Activated CD4-positive, alpha-beta T cell treated with anti-CD3 and anti-CD28 coated beads, Interleukin-2, amount 10 ng/mL, durations not matched to agents 24 days and 14 days (primary cell): ENCODE data around the gene TTC6. TPM values are rescaled to one million over a fixed set of nuclear protein-coding genes. Genes with fewer than 3 reads are reported as not detected.

Source experiments
- DNase-seq: peaks from one replicate; pipeline ENCODE4 v3.0.0; 2022
- H3K27ac Mint-ChIP-seq: one replicate; pipeline ENCODE4 v1.8.0; 2022; ENCODE audit warnings: mild to moderate bottlenecking, mixed read lengths
- H3K27me3 Mint-ChIP-seq: one replicate; pipeline ENCODE4 v1.8.0; 2022; ENCODE audit warnings: mixed read lengths
- H3K36me3 Mint-ChIP-seq: one replicate; pipeline ENCODE4 v1.8.0; 2022; ENCODE audit warnings: low read depth, mild to moderate bottlenecking, mixed read lengths
- H3K4me1 Mint-ChIP-seq: one replicate; pipeline ENCODE4 v1.8.0; 2021; ENCODE audit warnings: mixed read lengths
- H3K4me3 Mint-ChIP-seq: one replicate; pipeline ENCODE4 v1.8.0; 2022; ENCODE audit warnings: mild to moderate bottlenecking, moderate library complexity, mixed read lengths
- H3K9me3 Mint-ChIP-seq: one replicate; pipeline ENCODE4 v1.8.0; 2021; ENCODE audit warnings: mixed read lengths
- intact Hi-C: fragments of 100-400 bp; cut with micrococcal nuclease; formaldehyde crosslinking; loops from one replicate; pipeline ENCODE4 v1.15.1; 2023
- total RNA-seq: library from RNA; stranded (reverse); gene quantifications from 2 replicates; pipeline ENCODE4 v1.2.3, GENCODE V29; 2022

TTC6 gene
- total RNA-seq, 1 donor from 2014 or later = not detected

- Mint-ChIP-seq H3K4me1 (no peaks in the 10 kb centered on the region), H3K27me3 (peaks cover 4% of the 10 kb centered on the region), H3K27ac (no peak overlapping the region), H3K9me3 (peaks cover 9% of the 10 kb centered on the region), H3K36me3 (no peaks in the 10 kb centered on the region), H3K4me3 (no peak overlapping the region)
- no peak for DNase-seq
- intact Hi-C loops = no loop called here
These were observed 21.4 kb downstream of the TTC6 start for GRCh38 chr14:37616853-37617252.

- Mint-ChIP-seq H3K4me1 (no peaks in the 10 kb centered on the region), H3K27me3 (peaks cover 6% of the 10 kb centered on the region), H3K36me3 (no peaks in the 10 kb centered on the region), H3K4me3 (no peak overlapping the region), H3K27ac (no peak overlapping the region), H3K9me3 (peaks cover 6% of the 10 kb centered on the region)
- DNase-seq = no peak
- intact Hi-C loops = no loop called here
These were observed 22.5 kb downstream of the TTC6 start for GRCh38 chr14:37617864-37618365.

DNA sequence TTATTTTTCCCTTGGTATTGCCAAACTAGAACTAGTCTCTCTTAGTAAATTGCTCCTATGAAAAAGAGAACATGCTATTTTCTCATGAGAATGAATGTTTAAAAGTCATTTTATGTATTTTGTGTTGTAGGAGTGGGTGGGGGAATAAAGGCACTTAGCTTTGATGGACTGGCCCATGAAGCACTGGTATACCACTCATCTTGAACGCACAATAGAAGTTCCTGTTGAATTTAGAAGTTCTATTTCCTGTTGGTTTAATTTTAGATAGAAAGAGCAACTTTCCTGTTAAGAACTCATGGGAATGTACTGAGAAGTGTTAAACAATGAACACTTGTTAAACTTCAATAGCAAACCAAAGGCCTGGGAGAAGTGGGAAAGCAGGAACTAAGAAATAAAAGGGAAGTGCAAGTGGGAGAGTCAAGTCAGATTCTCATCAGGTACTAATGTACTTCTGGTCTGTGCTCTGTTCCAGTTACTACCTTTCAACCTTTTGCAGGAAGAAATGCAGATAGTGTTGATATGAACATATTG, 23.1 kb downstream of the TTC6 start:
- no peak overlapping the region for H3K4me3 Mint-ChIP-seq
- H3K4me1 Mint-ChIP-seq = no peaks in the 10 kb centered on the region
- H3K27ac Mint-ChIP-seq = no peak overlapping the region
- H3K9me3 Mint-ChIP-seq = peaks cover 6% of the 10 kb centered on the region
- no peaks in the 10 kb centered on the region for H3K36me3 Mint-ChIP-seq
- intact Hi-C loops = no loop called here
- no peak for DNase-seq
- peaks cover 8% of the 10 kb centered on the region for H3K27me3 Mint-ChIP-seq

DNA sequence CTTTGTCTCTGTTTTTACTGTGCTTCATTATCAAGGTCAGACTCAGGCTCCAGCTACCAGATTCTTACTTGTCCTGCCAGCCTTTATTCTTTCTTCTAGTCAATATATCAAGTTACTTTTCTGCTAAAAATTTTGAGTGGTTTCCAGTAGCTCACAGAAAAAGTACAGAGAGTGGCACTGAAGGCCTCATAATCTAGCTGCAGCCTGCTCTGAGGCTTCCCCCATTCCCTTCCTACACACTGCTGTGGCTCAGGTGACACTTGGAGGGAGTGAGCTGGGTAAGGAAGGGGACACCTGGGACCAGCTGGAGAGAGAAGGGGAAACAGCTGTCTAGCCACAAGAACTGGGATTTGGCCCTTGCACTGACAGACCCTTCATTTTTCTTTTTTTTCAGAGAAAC, 25.4 kb downstream of the TTC6 start:
- no peaks in the 10 kb centered on the region for H3K4me1 Mint-ChIP-seq
- H3K36me3 Mint-ChIP-seq = no peaks in the 10 kb centered on the region
- peaks cover 5% of the 10 kb centered on the region for H3K9me3 Mint-ChIP-seq
- H3K27me3 Mint-ChIP-seq = peaks cover 8% of the 10 kb centered on the region
- no peak overlapping the region for H3K27ac Mint-ChIP-seq
- intact Hi-C loops = no loop called here
- no peak for DNase-seq
- no peak overlapping the region for H3K4me3 Mint-ChIP-seq

GRCh38 chr14:37622231-37622923, 26.9 kb downstream of the TTC6 start:
- no peak overlapping the region for H3K4me3 Mint-ChIP-seq
- H3K36me3 Mint-ChIP-seq = no peaks in the 10 kb centered on the region
- intact Hi-C loops = no loop called here
- H3K9me3 Mint-ChIP-seq = no peaks in the 10 kb centered on the region
- peaks cover 8% of the 10 kb centered on the region for H3K27me3 Mint-ChIP-seq
- no peaks in the 10 kb centered on the region for H3K4me1 Mint-ChIP-seq
- H3K27ac Mint-ChIP-seq = no peak overlapping the region
- DNase-seq = no peak

- H3K4me3 Mint-ChIP-seq = no peak overlapping the region
- H3K36me3 Mint-ChIP-seq = no peaks in the 10 kb centered on the region
- no peaks in the 10 kb centered on the region for H3K4me1 Mint-ChIP-seq
- intact Hi-C loops = no loop called here
- no peak for DNase-seq
- no peaks in the 10 kb centered on the region for H3K9me3 Mint-ChIP-seq
- peaks cover 8% of the 10 kb centered on the region for H3K27me3 Mint-ChIP-seq
- no peak overlapping the region for H3K27ac Mint-ChIP-seq
These were observed 28.1 kb downstream of the TTC6 start for GRCh38 chr14:37623426-37623951.

DNA sequence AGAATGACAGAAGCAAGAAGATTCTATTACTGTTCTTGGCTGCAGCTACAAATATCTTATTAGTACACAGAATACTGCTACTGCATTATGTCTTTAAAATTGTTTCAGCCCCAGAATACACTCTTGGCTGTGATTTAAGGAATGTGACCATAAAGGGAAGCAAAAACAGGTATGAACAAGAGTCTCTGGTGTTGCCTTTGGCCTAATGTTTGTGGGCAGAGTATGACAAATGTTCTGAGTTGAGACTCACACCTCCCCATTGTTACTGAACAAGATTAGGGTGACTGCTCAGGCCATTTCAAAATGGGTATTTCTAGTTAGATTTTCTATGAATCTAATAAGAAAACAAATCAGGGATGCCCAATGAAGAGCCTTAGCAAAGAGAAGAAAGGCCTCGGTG, 28.5 kb downstream of the TTC6 start:
- Mint-ChIP-seq H3K27me3 (peaks cover 8% of the 10 kb centered on the region), H3K9me3 (no peaks in the 10 kb centered on the region), H3K4me1 (no peaks in the 10 kb centered on the region), H3K4me3 (no peak overlapping the region), H3K36me3 (no peaks in the 10 kb centered on the region), H3K27ac (no peak overlapping the region)
- intact Hi-C loops = no loop called here
- DNase-seq = no peak

DNA sequence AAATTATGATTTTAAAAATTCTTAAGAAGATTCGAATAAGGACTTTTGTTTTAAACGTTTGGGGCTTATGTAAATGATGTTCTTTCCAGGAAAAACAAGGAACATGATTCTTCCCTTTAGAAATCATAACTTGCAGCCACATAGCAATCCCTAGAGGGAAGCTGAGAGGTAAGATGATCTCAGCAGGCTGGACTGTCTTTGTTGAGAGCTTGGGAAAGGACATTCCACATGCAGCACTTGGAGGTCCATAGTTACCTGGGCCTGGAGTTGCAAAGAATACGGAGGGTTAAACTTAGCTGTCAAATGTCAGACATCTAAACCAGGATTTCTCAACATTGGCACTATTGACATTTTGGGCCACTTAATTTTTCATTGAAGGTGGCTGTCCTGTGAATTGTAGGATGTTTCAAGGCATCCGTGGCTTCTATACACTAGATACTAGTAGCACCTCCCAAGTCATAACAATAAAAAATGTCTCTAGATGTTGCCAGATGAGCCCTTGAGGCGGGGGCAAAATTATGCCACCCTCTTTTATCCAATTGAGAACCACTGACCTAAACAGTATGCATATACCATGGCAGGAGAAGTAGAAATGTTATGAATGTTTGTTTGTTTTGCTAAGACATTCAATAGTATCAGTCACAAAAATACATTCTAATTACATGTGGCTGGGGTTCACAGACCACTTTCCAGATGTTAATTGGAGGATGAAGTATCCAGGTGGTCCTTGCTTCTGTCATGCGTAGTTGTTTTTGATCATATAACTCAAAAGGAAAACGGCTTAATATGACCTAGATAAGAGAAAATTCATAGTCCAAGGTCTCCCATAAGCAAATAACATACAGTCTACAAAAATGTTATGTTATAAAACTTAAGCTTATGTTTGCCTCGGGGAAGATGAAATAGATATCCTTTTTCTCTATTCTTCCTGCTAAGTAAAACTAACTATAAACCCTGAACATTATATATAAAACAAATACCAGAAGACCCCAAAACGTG, 30.5 kb downstream of the TTC6 start:
- H3K27ac Mint-ChIP-seq = no peak overlapping the region
- peaks cover 8% of the 10 kb centered on the region for H3K27me3 Mint-ChIP-seq
- no peak for DNase-seq
- intact Hi-C loops = no loop called here
- no peaks in the 10 kb centered on the region for H3K36me3 Mint-ChIP-seq
- H3K9me3 Mint-ChIP-seq = peaks cover 7% of the 10 kb centered on the region
- no peaks in the 10 kb centered on the region for H3K4me1 Mint-ChIP-seq
- H3K4me3 Mint-ChIP-seq = no peak overlapping the region

- Mint-ChIP-seq H3K4me3 (no peak overlapping the region), H3K4me1 (no peaks in the 10 kb centered on the region), H3K27me3 (no peaks in the 10 kb centered on the region), H3K9me3 (no peaks in the 10 kb centered on the region), H3K27ac (no peak overlapping the region), H3K36me3 (no peaks in the 10 kb centered on the region)
- DNase-seq = no peak
- intact Hi-C loops = no loop called here
These were observed 41.9 kb downstream of the TTC6 start for GRCh38 chr14:37637341-37637740.

DNA sequence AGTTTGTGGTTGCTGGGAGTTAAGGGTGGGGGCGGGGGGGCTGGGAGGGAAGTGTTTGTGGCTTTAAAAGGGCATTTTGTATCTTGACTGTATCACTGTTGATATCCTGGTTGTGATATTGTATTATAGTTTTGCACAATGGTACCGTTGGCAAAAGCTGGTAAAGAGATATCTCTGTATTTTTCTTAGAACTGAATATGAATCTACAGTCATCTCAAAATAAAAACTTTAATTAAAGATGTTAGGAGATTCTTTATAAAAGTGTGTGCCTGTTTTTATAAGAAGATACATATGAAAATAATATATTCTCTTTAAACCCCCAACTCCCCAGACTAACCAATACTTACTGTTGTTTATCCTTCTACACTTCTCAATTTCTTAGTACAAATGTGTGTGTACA, 43.2 kb downstream of the TTC6 start:
- Mint-ChIP-seq H3K4me3 (no peak overlapping the region), H3K27me3 (no peaks in the 10 kb centered on the region), H3K27ac (no peak overlapping the region), H3K4me1 (no peaks in the 10 kb centered on the region), H3K36me3 (no peaks in the 10 kb centered on the region), H3K9me3 (no peaks in the 10 kb centered on the region)
- intact Hi-C loops = no loop called here
- DNase-seq = no peak

DNA sequence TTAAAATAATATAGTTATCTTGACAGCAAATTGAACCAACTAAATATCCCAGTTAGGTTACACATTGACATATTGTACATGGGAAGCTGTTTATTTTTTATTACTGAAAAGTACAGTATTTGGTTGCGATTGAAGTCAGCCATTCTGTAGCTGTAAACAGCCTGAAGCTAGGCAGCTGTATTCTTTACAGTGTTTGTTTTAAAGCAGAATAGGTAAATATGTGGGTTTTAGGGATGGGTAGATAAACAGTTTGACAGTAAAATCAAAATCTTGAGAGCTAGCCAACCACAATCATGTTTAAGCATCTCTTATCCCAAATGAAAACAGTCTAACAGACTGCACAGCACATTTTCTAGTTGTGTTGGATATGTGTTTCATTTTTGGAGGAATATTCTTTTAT, 45.7 kb downstream of the TTC6 start:
- no peak for DNase-seq
- Mint-ChIP-seq H3K9me3 (no peaks in the 10 kb centered on the region), H3K27ac (no peak overlapping the region), H3K4me1 (no peaks in the 10 kb centered on the region), H3K36me3 (no peaks in the 10 kb centered on the region), H3K4me3 (no peak overlapping the region), H3K27me3 (no peaks in the 10 kb centered on the region)
- intact Hi-C loops = no loop called here

- intact Hi-C loops = no loop called here
- H3K36me3 Mint-ChIP-seq = no peaks in the 10 kb centered on the region
- H3K4me1 Mint-ChIP-seq = no peaks in the 10 kb centered on the region
- no peaks in the 10 kb centered on the region for H3K9me3 Mint-ChIP-seq
- no peak overlapping the region for H3K4me3 Mint-ChIP-seq
- H3K27me3 Mint-ChIP-seq = no peaks in the 10 kb centered on the region
- no peak overlapping the region for H3K27ac Mint-ChIP-seq
- DNase-seq = no peak
These were observed 46.7 kb downstream of the TTC6 start for GRCh38 chr14:37642125-37642524.

DNA sequence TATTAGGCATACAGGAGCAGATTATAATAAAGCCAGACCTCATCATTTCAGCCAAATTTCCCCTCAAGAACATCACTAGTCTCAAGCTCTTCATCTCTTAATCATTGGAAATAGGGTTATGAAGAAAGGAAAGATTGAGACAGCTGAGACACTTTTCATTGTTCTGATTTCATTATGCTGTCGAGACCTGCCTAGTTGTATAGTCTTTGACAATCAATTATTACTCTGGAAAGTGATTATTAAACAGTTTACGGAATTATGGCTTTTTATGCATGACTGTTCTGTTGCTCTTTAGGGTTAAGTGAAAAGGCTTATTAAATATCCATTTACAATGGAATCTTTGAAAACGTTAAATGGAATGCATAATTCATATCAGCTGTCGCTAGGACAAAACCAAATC, 48.3 kb downstream of the TTC6 start:
- no peaks in the 10 kb centered on the region for H3K4me1 Mint-ChIP-seq
- no peaks in the 10 kb centered on the region for H3K9me3 Mint-ChIP-seq
- no peaks in the 10 kb centered on the region for H3K27me3 Mint-ChIP-seq
- intact Hi-C loops = no loop called here
- H3K36me3 Mint-ChIP-seq = no peaks in the 10 kb centered on the region
- no peak overlapping the region for H3K4me3 Mint-ChIP-seq
- H3K27ac Mint-ChIP-seq = no peak overlapping the region
- no peak for DNase-seq
